Esophagus (tissue), 2 donors: ENCODE measurements around the gene AMZ2. TPM values are rescaled to one million over a fixed set of nuclear protein-coding genes. Genes with fewer than 3 reads are reported as not detected.
"Not testable (repeated sequence)": the region's sequence is repeated elsewhere in the genome, so short reads cannot be mapped to it uniquely, and the experiment has no call there.

ENCODE experiments used
- H3K27ac ChIP-seq, 2 donors: one replicate each; pipeline ENCODE4 v1.5.1; 2013; ENCODE audit warnings: low read depth in 2 of 2, mild to moderate bottlenecking in 2 of 2, inconsistent platforms in 1 of 2, low read length in 1 of 2, moderate library complexity in 1 of 2
- H3K27me3 ChIP-seq, 2 donors: one replicate each; pipeline ENCODE4 v1.6.1; 2013; ENCODE audit warnings: low read length in 2 of 2, control low read depth in 1 of 2, mild to moderate bottlenecking in 1 of 2; ENCODE audit not compliant: insufficient read depth in 2 of 2, control insufficient read depth in 1 of 2
- H3K36me3 ChIP-seq, 2 donors: one replicate each; pipeline ENCODE4 v1.6.1; 2013; ENCODE audit warnings: low read length in 1 of 2; ENCODE audit not compliant: control insufficient read depth in 2 of 2, insufficient read depth in 2 of 2
- H3K4me1 ChIP-seq, 2 donors: one replicate each; pipeline ENCODE4 v1.6.1; 2013; ENCODE audit warnings: low read length in 1 of 2; ENCODE audit not compliant: control insufficient read depth in 2 of 2, insufficient read depth in 2 of 2
- H3K4me3 ChIP-seq, 2 donors: one replicate each; pipeline ENCODE4 v1.5.1; 2013; ENCODE audit warnings: low read length in 2 of 2, mild to moderate bottlenecking in 2 of 2, low read depth in 1 of 2, moderate library complexity in 1 of 2
- H3K9me3 ChIP-seq, 2 donors: one replicate each; pipeline ENCODE4 v1.6.1; 2013; ENCODE audit warnings: mild to moderate bottlenecking in 2 of 2, low read depth in 1 of 2, low read length in 1 of 2, moderate library complexity in 1 of 2; ENCODE audit not compliant: control insufficient read depth in 2 of 2, insufficient read depth in 1 of 2
- WGBS, 2 donors: extraction: QIAGEN DNeasy Blood & Tissue Kit; methylation state at CpG; one replicate each; pipeline ENCODE4 v1.1.7; 2013; 5-methylcytosine and 5-hydroxymethylcytosine counted together
- polyA plus RNA-seq, 2 donors: library from polyadenylated mRNA; stranded (reverse); fragments of 200-250 nt; gene quantifications; one replicate each; pipeline ENCODE4 v1.2.3, GENCODE V29; 2013
- donor health status: healthy with polysubstance abuse.
- donor health status: Bipolar disorder and iron deficiency.

The AMZ2 gene
- polyA plus RNA-seq, 2 donors: 32.2 to 37.7 TPM

- not testable (repeated sequence) for H3K27ac ChIP-seq, H3K27me3 ChIP-seq, H3K36me3 ChIP-seq, H3K4me1 ChIP-seq, H3K4me3 ChIP-seq, H3K9me3 ChIP-seq
- 45 to 64% methylated on average over 3 of the region's 3 CpGs for WGBS, 2 donors
These were observed 11.8 kb downstream of the AMZ2 start for GRCh38 chr17:68259648-68259951.

DNA sequence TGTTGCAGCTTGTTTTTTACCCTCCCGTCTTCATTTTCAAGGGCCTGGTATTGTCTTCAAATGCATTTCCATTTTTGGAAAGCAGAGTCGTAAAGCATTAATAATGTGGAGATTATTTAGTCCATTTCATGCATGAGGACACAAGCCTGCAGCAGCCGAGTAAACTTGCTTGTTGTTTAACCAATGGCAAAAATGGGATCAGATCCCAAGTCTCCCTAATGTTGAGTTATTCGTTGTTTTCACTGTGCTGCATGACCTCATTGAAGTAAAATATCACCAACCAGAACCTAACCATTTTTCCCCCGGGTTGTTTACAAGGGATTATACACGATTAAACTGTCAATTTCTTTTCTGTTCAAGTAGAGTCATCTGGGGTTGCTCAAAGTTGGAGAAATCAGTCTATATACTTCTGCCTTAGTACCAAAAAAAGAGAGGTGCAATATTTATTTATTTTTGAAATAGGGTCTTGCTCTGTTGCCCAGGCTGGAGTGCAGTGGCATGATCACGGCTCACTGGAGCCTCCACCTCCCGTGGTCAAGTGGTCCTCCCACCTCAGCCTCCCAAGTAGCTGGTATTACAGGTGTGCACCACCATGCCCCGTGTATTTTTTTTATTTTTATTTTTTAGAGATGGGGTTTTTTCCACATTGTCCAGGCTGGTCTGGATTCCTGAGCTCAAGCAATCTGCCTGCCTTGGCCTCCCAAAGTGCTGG, 12.4 kb downstream of the AMZ2 start:
- Histone ChIP-seq H3K9me3 (no peaks in the 10 kb centered on the region), H3K27ac (no peak overlapping the region), H3K36me3 (peaks cover 0 to 3% of the 10 kb centered on the region in 2 donors), H3K27me3 (no peaks in the 10 kb centered on the region), H3K4me1 (no peaks in the 10 kb centered on the region), H3K4me3 (no peak overlapping the region)
- WGBS, 2 donors: 54 to 69% methylated on average over 9 of the region's 9 CpGs

DNA sequence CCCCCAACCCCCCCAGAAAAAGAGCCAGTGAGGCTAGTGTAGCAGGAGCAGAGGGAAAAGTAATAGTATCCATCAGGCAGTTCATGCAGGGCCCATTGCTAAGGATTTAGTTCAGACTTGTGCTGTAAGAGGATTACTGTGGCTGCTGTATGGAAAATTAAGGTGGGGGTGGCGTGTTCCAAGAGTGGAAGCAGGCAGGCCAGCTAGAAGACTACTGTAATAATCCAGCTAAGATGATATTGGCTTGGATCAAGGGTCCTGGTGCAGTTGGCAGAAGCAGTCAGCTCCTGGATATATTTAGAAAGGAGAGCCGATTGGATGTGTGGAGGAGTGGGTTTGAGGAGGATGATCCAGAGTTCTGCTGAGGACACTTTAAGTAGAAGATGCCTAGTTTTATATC, 14.6 kb downstream of the AMZ2 start:
- not testable (repeated sequence) for H3K27ac ChIP-seq, H3K9me3 ChIP-seq, H3K27me3 ChIP-seq, H3K36me3 ChIP-seq, H3K4me1 ChIP-seq, H3K4me3 ChIP-seq
- 63 to 67% methylated on average over 2 of the region's 2 CpGs for WGBS, 2 donors

- H3K4me3 ChIP-seq, H3K27me3 ChIP-seq, H3K27ac ChIP-seq, H3K36me3 ChIP-seq, H3K9me3 ChIP-seq, H3K4me1 ChIP-seq: not testable (repeated sequence)
- 11 to 12% methylated on average over 9 of the region's 9 CpGs for WGBS, 2 donors
These were observed 15.3 kb downstream of the AMZ2 start for GRCh38 chr17:68263101-68263681.

DNA sequence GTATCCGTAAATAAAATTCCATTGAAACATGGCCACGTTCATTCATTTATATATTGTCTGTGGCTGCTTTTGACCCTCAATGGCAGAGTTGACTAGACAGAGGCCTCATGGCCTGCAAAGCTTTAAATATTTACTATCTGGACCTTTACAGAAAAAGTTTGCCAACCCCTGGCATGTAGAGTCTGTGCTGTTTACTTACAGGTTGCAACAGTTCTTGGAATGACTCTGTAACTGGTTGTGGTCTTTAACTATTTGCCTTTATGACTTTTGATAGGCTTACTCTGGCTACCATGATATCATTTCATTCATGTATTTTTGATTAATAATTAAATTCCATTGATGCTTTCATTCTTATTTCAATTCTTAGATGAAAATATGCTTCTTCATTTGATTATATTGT, 18.0 kb downstream of the AMZ2 start:
- not testable (repeated sequence) for H3K27me3 ChIP-seq, H3K4me3 ChIP-seq, H3K36me3 ChIP-seq, H3K9me3 ChIP-seq, H3K4me1 ChIP-seq, H3K27ac ChIP-seq
- 93 to 96% methylated on average over 2 of the region's 2 CpGs for WGBS, 2 donors

DNA sequence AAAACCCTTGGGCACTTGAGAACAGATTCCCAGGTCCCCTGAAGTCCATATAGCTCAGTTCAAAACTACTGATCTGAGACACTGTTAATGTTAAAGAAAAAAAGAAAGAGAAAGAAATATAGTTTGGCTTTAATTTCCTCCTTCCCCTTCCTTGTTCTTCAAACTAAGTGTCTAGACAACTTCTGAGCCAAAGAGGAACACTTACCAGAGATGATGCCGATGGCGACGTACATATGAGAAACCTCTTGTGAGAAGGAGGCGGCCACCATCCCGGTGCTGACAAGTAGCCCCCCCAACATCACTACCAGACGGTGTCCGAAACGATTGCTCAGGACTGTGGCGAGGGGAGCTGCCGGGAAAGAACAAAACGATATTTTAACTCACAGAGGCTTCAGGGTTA, 25.9 kb downstream of the AMZ2 start:
- no peaks in the 10 kb centered on the region for H3K27me3 ChIP-seq
- WGBS, 2 donors: 85 to 90% methylated on average over 11 of the region's 11 CpGs
- H3K9me3 ChIP-seq: no peaks in the 10 kb centered on the region
- H3K36me3 ChIP-seq: peaks cover 5 to 6% of the 10 kb centered on the region in 2 donors
- H3K4me1 ChIP-seq: no peaks in the 10 kb centered on the region
- H3K27ac ChIP-seq: no peak overlapping the region
- H3K4me3 ChIP-seq: no peak overlapping the region

DNA sequence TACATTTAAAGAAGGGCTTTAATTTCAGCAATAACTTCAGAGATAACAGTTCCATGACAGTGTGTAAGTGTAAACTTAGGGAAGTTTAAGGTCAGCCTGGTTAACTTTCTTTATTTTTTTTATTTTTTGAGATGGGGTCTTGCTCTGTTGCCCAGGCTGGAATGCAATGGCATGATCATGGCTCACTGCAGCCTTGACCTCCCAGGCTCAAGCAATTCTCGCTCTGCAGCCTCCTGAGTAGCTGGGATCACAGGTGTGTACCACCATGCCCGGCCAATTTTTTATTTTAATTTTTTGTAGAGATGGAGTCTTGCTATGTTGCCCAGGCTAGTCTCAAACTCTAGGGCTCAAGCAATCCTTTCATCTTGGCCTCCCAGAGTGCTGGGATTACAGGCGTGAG, 28.5 kb downstream of the AMZ2 start:
- not testable (repeated sequence) for H3K27me3 ChIP-seq, H3K9me3 ChIP-seq, H3K27ac ChIP-seq, H3K4me1 ChIP-seq, H3K4me3 ChIP-seq, H3K36me3 ChIP-seq
- 95 to 98% methylated on average over 3 of the region's 3 CpGs for WGBS, 2 donors

GRCh38 chr17:68277807-68278206, 30.0 kb downstream of the AMZ2 start:
- WGBS, 2 donors: 98% methylated on average over 5 of the region's 5 CpGs
- H3K27me3 ChIP-seq: no peaks in the 10 kb centered on the region
- H3K9me3 ChIP-seq: no peaks in the 10 kb centered on the region
- no peak overlapping the region for H3K4me3 ChIP-seq
- no peak overlapping the region for H3K27ac ChIP-seq
- H3K4me1 ChIP-seq: no peaks in the 10 kb centered on the region
- peaks cover 4 to 6% of the 10 kb centered on the region in 2 donors for H3K36me3 ChIP-seq

- not testable (repeated sequence) for H3K9me3 ChIP-seq, H3K4me1 ChIP-seq, H3K27me3 ChIP-seq, H3K27ac ChIP-seq, H3K36me3 ChIP-seq, H3K4me3 ChIP-seq
- WGBS, 2 donors: 74 to 86% methylated on average over 2 to 5 of the region's 6 CpGs
These were observed 34.1 kb downstream of the AMZ2 start for GRCh38 chr17:68281965-68282364.

GRCh38 chr17:68288375-68288774, 40.5 kb downstream of the AMZ2 start:
- H3K27ac ChIP-seq: peak overlapping the region in 1 of 2 donors; percentile 93
- no peaks in the 10 kb centered on the region for H3K27me3 ChIP-seq
- H3K36me3 ChIP-seq: no peaks in the 10 kb centered on the region
- no peaks in the 10 kb centered on the region for H3K9me3 ChIP-seq
- no peaks in the 10 kb centered on the region for H3K4me1 ChIP-seq
- 63 to 71% methylated on average over 5 of the region's 5 CpGs for WGBS, 2 donors
- H3K4me3 ChIP-seq: no peak overlapping the region
